Measurements from ENCODE around the gene GNB3.

- no peak for TF ChIP-seq CBFB (CRISPR knock-in tag; IDR thresholded peaks at IDR 0.05; ENCODE audit: low read depth)
- TF ChIP-seq NR3C1 (CRISPR knock-in tag; conservative IDR thresholded peaks at IDR 0.05; ENCODE audit: low read depth) = no peak
These were observed 13.3 kb upstream of the GNB3 start for GRCh38 chr12:6827437-6827911.

All from WTC11 (cell line).